Glutamatergic neuron (in vitro differentiated cells): ENCODE data around the gene SMURF1. TPM values are rescaled to one million over a fixed set of nuclear protein-coding genes. Genes with fewer than 3 reads are reported as not detected.
A peak's percentile ranks its signal among the peaks of the same experiment; 100 is the strongest.

Experiments used
- DNase-seq: peaks from one replicate; pipeline ENCODE4 v3.0.0; 2022
- H3K27ac Mint-ChIP-seq: one replicate; pipeline ENCODE4 v1.8.0; 2020; ENCODE audit warnings: mild to moderate bottlenecking, mixed read lengths, inconsistent platforms; ENCODE audit not compliant: unreplicated experiment
- H3K27me3 Mint-ChIP-seq: one replicate; pipeline ENCODE4 v1.8.0; 2020; ENCODE audit warnings: mild to moderate bottlenecking, moderate library complexity, mixed read lengths, inconsistent platforms; ENCODE audit not compliant: unreplicated experiment
- H3K36me3 Mint-ChIP-seq: one replicate; pipeline ENCODE4 v1.8.0; 2020; ENCODE audit warnings: mild to moderate bottlenecking, mixed read lengths, inconsistent platforms; ENCODE audit not compliant: unreplicated experiment
- H3K4me1 Mint-ChIP-seq: one replicate; pipeline ENCODE4 v1.8.0; 2020; ENCODE audit warnings: mild to moderate bottlenecking, low read depth, mixed read lengths, inconsistent platforms; ENCODE audit not compliant: unreplicated experiment
- H3K4me3 Mint-ChIP-seq: one replicate; pipeline ENCODE4 v1.8.0; 2020; ENCODE audit warnings: mild to moderate bottlenecking, mixed read lengths, inconsistent platforms; ENCODE audit not compliant: unreplicated experiment
- H3K9me3 Mint-ChIP-seq: one replicate; pipeline ENCODE4 v1.8.0; 2020; ENCODE audit warnings: mild to moderate bottlenecking, moderate library complexity, mixed read lengths, inconsistent platforms; ENCODE audit not compliant: unreplicated experiment
- long read RNA-seq: library from polyadenylated mRNA; unstranded; transcript quantifications from one replicate; pipeline ENCODE4 v2.0.0, GENCODE V29; 2020; ENCODE audit not compliant: unreplicated experiment
- total RNA-seq: library from RNA; stranded (reverse); fragmentation: NEBNext Ultra II Directional; extraction: Animal tissue kit (Norgen Biotek cat#: 25700); gene quantifications from one replicate; pipeline ENCODE4 v1.2.1, GENCODE V29; 2021; ENCODE audit not compliant: unreplicated experiment
- TF ChIP-seq, protein P1 (sequence below): fragments of 200-600 bp; sonication (generic); IDR thresholded peaks from one replicate; pipeline ENCODE4 v1.5.0; 2021; ENCODE audit not compliant: partially characterized antibody, unreplicated experiment

SMURF1 gene
- total RNA-seq = 23.1 TPM
- long read RNA-seq = 0 reads

DNA sequence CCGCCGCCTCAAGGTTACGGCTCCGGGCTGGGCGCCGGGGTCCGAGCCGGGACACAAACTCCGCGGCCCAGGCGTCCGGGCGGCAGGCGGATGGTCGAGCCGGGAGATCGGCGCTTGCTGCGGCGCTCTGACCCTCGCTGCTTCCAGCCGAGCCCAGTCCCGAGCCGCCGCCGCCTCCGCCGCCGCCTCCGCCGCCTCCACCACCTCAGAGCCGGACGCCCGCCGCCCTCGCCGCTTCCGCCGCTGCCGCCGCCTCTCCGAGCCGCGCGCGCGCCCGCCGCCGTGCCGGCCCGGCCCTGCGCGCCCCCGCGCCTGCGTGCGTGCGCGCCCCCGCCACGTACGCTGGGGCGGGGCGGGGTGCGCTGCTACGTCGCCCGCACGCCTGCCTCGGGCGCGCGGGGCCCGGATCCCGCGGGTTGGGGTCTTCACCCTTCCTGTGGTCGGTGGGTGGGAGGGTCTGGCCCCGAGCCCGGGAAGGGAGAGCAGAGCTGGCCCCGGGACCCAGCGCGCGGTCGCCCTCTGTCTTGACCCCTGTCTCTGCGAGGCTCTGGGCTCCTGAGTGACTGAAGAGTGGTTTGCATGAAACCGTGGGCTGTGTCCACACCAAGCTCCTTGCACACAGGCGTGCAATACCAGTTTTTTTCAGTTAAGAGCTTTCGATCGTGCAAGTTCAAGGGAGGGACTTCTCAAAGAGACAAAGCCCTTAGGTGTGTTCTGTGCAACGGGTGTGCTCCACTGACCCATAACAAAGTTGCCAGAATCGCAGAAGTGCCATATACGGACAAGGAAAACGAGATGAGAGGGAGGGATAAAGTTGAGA is at the start of gene SMURF1:
TSS of gene SMURF1 (minus strand) at position 256 of the 820 bp plus-strand sequence. CDS start 328 bp downstream, outside the sequence.
- TF ChIP-seq, protein P1, sequence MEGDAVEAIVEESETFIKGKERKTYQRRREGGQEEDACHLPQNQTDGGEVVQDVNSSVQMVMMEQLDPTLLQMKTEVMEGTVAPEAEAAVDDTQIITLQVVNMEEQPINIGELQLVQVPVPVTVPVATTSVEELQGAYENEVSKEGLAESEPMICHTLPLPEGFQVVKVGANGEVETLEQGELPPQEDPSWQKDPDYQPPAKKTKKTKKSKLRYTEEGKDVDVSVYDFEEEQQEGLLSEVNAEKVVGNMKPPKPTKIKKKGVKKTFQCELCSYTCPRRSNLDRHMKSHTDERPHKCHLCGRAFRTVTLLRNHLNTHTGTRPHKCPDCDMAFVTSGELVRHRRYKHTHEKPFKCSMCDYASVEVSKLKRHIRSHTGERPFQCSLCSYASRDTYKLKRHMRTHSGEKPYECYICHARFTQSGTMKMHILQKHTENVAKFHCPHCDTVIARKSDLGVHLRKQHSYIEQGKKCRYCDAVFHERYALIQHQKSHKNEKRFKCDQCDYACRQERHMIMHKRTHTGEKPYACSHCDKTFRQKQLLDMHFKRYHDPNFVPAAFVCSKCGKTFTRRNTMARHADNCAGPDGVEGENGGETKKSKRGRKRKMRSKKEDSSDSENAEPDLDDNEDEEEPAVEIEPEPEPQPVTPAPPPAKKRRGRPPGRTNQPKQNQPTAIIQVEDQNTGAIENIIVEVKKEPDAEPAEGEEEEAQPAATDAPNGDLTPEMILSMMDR = no peak
- H3K4me3 Mint-ChIP-seq = peak within 1 kb of the TSS; percentile 86
- peaks cover 8% of the 10 kb centered on the region for H3K4me1 Mint-ChIP-seq
- H3K27me3 Mint-ChIP-seq = peaks cover 5% of the 10 kb centered on the region
- peaks cover 9% of the 10 kb centered on the region for H3K9me3 Mint-ChIP-seq
- H3K27ac Mint-ChIP-seq = peak within 1 kb of the TSS; percentile 30
- DNase-seq = peak; percentile 71
- H3K36me3 Mint-ChIP-seq = no peaks in the 10 kb centered on the region

DNA sequence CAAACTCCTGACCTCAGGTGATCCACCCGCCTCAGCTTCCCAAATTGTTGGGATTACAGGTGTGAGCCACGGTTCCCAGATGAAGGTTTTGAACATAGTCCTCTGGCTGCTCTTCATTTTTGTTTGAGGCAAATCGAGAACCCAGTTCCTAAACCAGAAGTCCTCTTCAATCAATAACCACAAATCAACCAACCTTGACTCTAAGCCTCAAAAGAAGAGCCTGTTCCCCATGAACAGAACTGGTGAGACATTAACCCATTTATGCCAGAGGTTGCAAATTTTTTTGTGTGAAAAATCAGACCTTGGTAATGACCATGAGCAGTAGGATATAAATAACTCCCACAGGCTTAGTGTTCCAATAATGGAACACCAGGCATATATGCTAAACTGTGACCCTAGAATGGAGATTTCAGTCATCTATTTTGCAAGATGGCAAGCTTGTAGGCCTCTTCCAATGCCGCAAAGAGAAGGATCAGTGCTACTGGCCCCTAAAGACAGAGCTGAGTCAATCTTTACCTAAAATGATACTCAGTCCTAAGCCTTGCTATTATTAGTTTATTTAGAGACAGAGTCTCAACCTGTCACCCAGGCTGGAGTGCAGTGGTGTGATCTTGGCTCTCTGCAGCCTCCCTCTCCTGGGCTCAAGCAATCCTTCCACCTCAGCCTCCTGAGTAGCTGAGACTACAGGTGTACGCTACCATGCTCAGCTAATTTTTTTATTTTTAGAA is 48.1 kb upstream of the SMURF1 start:
- TF ChIP-seq, protein P1 = no peak
- H3K36me3 Mint-ChIP-seq = peaks cover 4% of the 10 kb centered on the region
- no peak overlapping the region for H3K4me3 Mint-ChIP-seq
- H3K9me3 Mint-ChIP-seq = peaks cover 4% of the 10 kb centered on the region
- peaks cover 3% of the 10 kb centered on the region for H3K27me3 Mint-ChIP-seq
- peaks cover 4% of the 10 kb centered on the region for H3K4me1 Mint-ChIP-seq
- no peak overlapping the region for H3K27ac Mint-ChIP-seq
- DNase-seq = no peak

DNA sequence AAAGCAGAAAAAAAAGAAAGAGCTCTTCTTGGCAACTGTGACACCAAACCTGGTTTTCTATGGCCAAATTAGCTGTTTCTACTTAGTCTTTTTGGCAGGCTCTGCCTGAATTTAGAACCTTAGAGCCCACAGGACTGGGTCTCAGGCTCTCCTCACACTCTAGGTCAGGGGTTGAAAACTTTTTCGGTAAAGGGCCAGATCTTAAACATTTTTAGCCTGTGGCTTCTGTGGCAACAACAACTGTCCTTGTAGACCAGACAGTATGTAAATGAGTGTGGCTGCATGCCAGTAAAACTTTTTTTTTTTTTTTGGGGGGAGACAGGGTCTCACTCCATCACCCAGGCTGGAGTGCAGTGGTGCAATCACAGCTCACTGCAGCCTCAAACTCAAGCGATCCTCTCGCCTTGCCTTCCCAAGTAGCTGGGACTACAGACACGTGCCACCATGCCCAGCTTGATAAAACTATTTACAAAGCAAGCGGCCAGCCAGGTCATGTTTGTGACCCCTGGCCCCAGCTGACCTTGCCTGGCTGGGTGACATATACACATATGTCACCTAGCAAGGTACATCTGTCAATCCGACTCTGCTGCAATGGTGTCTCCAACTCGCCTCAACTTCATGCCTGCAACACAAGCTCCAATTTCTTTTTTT is 46.6 kb upstream of the SMURF1 start:
- H3K36me3 Mint-ChIP-seq = no peaks in the 10 kb centered on the region
- no peak for DNase-seq
- peaks cover 3% of the 10 kb centered on the region for H3K27me3 Mint-ChIP-seq
- H3K4me1 Mint-ChIP-seq = peaks cover 4% of the 10 kb centered on the region
- peak overlapping the region; percentile 11 for H3K4me3 Mint-ChIP-seq
- peaks cover 4% of the 10 kb centered on the region for H3K9me3 Mint-ChIP-seq
- H3K27ac Mint-ChIP-seq = no peak overlapping the region
- TF ChIP-seq, protein P1 = no peak

DNA sequence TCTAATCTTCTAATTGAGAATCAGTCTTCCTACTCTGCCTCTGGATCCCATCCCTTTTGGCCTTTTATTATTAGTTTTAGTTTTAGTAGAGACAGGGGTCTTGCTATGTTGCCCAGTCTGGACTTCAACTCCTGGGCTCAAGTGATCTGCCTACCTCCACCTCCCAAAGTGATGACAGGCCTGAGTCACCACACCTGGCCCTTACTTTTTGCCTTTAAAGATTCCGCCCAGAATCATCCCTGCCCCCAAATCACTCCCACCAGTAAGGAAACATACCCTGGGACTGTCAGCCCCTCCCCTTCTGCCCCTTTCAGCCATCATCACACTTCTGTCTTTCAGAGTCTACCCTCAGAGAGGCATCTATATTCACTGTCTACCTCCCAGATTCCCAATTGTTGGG is 45.3 kb upstream of the SMURF1 start:
- TF ChIP-seq, protein P1 = no peak
- H3K9me3 Mint-ChIP-seq = peaks cover 4% of the 10 kb centered on the region
- H3K4me3 Mint-ChIP-seq = no peak overlapping the region
- peaks cover 3% of the 10 kb centered on the region for H3K27me3 Mint-ChIP-seq
- H3K36me3 Mint-ChIP-seq = no peaks in the 10 kb centered on the region
- DNase-seq = no peak
- H3K4me1 Mint-ChIP-seq = peaks cover 4% of the 10 kb centered on the region
- no peak overlapping the region for H3K27ac Mint-ChIP-seq
